ENCODE measurements around the gene GRIK4. TPM values are rescaled to one million over a fixed set of nuclear protein-coding genes. Genes with fewer than 3 reads are reported as not detected.

The GRIK4 gene
- total RNA-seq, 2 experiments from 2014 or later, result 0.06 TPM; not detected in 1

DNA sequence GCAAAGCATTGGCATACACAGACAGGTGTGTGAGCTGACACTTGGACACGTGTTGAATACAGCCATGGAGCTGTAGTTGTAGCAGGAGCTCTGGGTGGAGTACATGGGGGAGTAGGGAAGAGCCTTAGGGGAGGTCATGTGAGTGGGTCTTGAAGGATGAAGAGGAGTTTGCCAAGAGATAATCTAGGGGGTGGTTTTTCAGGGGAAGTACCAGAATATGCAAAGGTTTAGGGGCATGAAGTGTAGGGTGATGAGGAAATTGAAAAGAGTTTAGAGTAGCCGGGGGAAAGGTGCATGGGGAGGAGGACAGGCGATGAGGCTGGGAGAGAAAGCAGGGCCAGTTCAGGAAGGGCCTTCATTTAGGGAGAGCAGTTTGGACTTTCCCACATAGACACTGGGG lies 74.5 kb downstream of the GRIK4 start:
- intact Hi-C loops (cut with micrococcal nuclease; ENCODE audit: unreplicated experiment), result no loop called here
- no TSS peak for BruUV-seq (replicated peaks)
- no peak for DNase-seq (ENCODE audit: low spot score)
- POLR2A ChIA-PET, result no interaction called here
- H3K4me1 ChIP-seq (ENCODE audit: insufficient read depth, low read length, poor library complexity, severe bottlenecking), result no peaks in the 10 kb centered on the region
- TF ChIP-seq, protein P1, sequence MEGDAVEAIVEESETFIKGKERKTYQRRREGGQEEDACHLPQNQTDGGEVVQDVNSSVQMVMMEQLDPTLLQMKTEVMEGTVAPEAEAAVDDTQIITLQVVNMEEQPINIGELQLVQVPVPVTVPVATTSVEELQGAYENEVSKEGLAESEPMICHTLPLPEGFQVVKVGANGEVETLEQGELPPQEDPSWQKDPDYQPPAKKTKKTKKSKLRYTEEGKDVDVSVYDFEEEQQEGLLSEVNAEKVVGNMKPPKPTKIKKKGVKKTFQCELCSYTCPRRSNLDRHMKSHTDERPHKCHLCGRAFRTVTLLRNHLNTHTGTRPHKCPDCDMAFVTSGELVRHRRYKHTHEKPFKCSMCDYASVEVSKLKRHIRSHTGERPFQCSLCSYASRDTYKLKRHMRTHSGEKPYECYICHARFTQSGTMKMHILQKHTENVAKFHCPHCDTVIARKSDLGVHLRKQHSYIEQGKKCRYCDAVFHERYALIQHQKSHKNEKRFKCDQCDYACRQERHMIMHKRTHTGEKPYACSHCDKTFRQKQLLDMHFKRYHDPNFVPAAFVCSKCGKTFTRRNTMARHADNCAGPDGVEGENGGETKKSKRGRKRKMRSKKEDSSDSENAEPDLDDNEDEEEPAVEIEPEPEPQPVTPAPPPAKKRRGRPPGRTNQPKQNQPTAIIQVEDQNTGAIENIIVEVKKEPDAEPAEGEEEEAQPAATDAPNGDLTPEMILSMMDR (conservative IDR thresholded peaks at IDR 0.05; ENCODE audit: low read length), result no peak
- no peak for TF ChIP-seq EZH2phosphoT487 (IDR thresholded peaks at IDR 0.05; ENCODE audit: borderline replicate concordance, low read depth, low read length)
- H3K27ac ChIP-seq (ENCODE audit: low read depth, low read length, poor library complexity, severe bottlenecking), result no peak overlapping the region
- no peak overlapping the region for H3K4me2 ChIP-seq (ENCODE audit: low read length)
- H2AFZ ChIP-seq (ENCODE audit: low read length), result no peak overlapping the region
- no peaks in the 10 kb centered on the region for H3K36me3 ChIP-seq (ENCODE audit: insufficient read depth, low read length)
- H3K9me3 ChIP-seq (ENCODE audit: low read length), result no peaks in the 10 kb centered on the region
- no peaks in the 10 kb centered on the region for H3K79me2 ChIP-seq (ENCODE audit: insufficient read depth, low read depth, low read length)
- no peak overlapping the region for H3K4me3 ChIP-seq (ENCODE audit: low read depth, low read length, poor library complexity, severe bottlenecking)
- CTCF ChIA-PET (ENCODE audit: unreplicated experiment), result no interaction called here
- H4K20me1 ChIP-seq (ENCODE audit: insufficient read depth, low read length), result no peaks in the 10 kb centered on the region
- H3K9me2 ChIP-seq (ENCODE audit: insufficient read depth, low read length), result no peaks in the 10 kb centered on the region

DNA sequence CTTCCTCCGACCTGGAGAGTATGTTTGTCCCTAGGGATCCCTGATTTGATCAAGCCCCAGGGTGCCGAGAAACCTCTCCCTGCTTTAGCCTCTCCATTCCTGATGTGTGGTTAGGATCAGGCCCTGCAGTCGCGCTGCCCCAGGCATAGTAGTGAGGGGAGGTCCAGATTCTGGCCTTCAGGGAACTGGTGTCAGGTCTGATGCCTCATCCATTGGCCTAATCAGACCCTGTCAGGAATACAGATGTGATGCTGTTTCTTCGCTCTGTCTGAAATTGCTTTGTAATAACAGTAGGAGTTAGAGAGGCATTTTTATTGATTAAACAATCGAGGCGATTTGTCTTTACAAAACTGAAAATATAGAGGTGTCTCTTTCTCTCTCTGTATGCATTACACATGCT lies 75.2 kb downstream of the GRIK4 start:
- Histone ChIP-seq H2AFZ (ENCODE audit: low read length) (no peak overlapping the region), H3K9me3 (ENCODE audit: low read length) (no peaks in the 10 kb centered on the region), H3K4me3 (ENCODE audit: low read depth, low read length, poor library complexity, severe bottlenecking) (no peak overlapping the region), H3K9me2 (ENCODE audit: insufficient read depth, low read length) (no peaks in the 10 kb centered on the region), H3K4me2 (ENCODE audit: low read length) (no peak overlapping the region), H4K20me1 (ENCODE audit: insufficient read depth, low read length) (no peaks in the 10 kb centered on the region), H3K79me2 (ENCODE audit: insufficient read depth, low read depth, low read length) (no peaks in the 10 kb centered on the region), H3K36me3 (ENCODE audit: insufficient read depth, low read length) (no peaks in the 10 kb centered on the region), H3K4me1 (ENCODE audit: insufficient read depth, low read length, poor library complexity, severe bottlenecking) (no peaks in the 10 kb centered on the region), H3K27ac (ENCODE audit: low read depth, low read length, poor library complexity, severe bottlenecking) (no peak overlapping the region)
- TF ChIP-seq EZH2phosphoT487 (IDR thresholded peaks at IDR 0.05; ENCODE audit: borderline replicate concordance, low read depth, low read length), result no peak
- TF ChIP-seq, protein P1 (conservative IDR thresholded peaks at IDR 0.05; ENCODE audit: low read length), result no peak
- POLR2A ChIA-PET, result no interaction called here
- CTCF ChIA-PET (ENCODE audit: unreplicated experiment), result no interaction called here
- no TSS peak for BruUV-seq (replicated peaks)
- intact Hi-C loops (cut with micrococcal nuclease; ENCODE audit: unreplicated experiment), result no loop called here
- DNase-seq (ENCODE audit: low spot score), result no peak

DNA sequence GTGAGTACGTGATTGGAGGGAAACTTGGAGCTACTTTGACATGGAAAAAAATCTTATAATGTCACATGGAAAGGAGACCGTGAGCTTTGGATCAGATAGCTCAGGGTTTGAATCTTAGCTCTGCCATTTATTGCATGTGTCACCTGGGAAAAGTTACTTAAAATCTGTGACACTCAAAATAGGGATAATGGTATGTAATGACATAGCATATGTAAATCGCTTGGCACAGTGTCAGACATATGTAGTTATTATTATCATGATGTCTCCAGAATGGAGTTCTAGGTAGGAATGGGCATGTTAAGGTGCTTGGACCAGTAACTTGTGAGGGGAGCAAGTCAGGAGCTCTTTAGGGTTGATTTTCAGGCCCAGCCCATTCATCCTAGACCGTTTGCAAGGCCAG lies 75.8 kb downstream of the GRIK4 start:
- Histone ChIP-seq H2AFZ (ENCODE audit: low read length) (no peak overlapping the region), H3K9me3 (ENCODE audit: low read length) (no peaks in the 10 kb centered on the region), H3K36me3 (ENCODE audit: insufficient read depth, low read length) (no peaks in the 10 kb centered on the region), H4K20me1 (ENCODE audit: insufficient read depth, low read length) (no peaks in the 10 kb centered on the region), H3K4me2 (ENCODE audit: low read length) (no peak overlapping the region), H3K9me2 (ENCODE audit: insufficient read depth, low read length) (no peaks in the 10 kb centered on the region), H3K4me1 (ENCODE audit: insufficient read depth, low read length, poor library complexity, severe bottlenecking) (no peaks in the 10 kb centered on the region), H3K27ac (ENCODE audit: low read depth, low read length, poor library complexity, severe bottlenecking) (no peak overlapping the region), H3K4me3 (ENCODE audit: low read depth, low read length, poor library complexity, severe bottlenecking) (no peak overlapping the region), H3K79me2 (ENCODE audit: insufficient read depth, low read depth, low read length) (no peaks in the 10 kb centered on the region)
- BruUV-seq (replicated peaks), result no TSS peak
- TF ChIP-seq, protein P1 (conservative IDR thresholded peaks at IDR 0.05; ENCODE audit: low read length), result no peak
- TF ChIP-seq EZH2phosphoT487 (IDR thresholded peaks at IDR 0.05; ENCODE audit: borderline replicate concordance, low read depth, low read length), result no peak
- CTCF ChIA-PET (ENCODE audit: unreplicated experiment), result no interaction called here
- POLR2A ChIA-PET, result no interaction called here
- DNase-seq (ENCODE audit: low spot score), result no peak
- intact Hi-C loops (cut with micrococcal nuclease; ENCODE audit: unreplicated experiment), result no loop called here

Data from OCI-LY7 (cell line).